Fibroblast of skin of left biceps (primary cell): Measurements from ENCODE around the gene ZBTB7C.

ENCODE experiments used
- DNase-seq, 2 experiments: peaks; one replicate each; pipeline ENCODE4 v3.0.0-alpha.2; 2013; ENCODE audit warnings: low read depth in 2 of 2

Gene ZBTB7C

DNA sequence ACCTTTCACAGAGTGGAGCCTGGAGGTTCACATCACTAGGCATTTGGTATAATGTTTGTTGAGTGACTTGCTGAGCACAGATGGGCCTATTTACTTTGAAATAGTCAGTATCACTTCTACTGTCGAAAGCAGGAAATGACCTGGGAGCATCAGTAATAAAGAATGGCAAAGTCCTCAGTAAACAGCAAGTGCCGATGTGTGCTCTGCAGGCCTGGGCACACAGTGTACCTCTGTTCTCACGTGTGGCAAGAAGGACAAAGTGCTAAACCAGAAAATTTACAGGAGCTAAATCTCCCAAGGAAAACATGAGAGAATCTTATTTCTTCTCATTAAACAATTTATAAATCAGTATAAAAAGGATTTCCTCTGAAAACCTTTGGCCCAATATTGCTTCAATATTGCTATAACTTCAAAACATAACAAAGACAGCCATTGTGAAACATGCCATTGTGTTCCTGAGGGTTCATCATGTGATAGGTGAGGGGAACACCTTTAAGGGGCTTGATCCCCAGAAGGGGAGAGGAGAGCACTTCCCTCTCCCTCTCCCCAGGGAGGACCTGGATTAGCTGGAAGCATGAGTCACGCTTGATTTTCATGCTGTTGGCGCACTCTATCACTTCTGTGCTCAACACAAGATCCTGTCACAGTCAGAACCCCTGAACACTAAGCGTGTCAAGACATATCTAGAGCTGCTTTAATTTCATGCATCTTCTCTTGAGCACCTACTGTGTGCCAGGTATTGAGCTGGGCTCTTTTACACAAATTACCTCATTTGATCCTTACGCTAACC lies 347.2 kb downstream of the ZBTB7C start:
- no peak for DNase-seq

GRCh38 chr18:48060970-48061369 lies 348.2 kb downstream of the ZBTB7C start:
- no peak for DNase-seq

DNA sequence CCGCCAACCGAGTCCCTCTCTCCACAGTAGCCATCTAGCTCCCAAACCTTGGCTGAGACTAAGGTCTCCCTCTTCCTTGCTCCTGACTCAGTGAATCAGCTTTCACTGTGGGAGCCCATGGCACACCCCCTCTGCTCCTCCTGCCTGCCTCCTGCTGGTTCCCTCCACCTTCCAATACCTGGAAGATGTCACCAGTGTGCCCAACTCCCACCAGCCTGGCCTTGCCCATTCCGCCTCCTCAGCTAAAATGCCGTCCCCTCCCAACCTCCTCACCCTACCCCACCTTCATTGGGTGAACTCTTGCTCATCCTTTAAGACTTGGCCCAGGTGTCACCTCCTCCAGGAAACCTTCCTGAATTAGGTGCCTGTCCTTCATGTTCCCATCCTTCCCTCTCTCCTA lies 348.8 kb downstream of the ZBTB7C start:
- DNase-seq: no peak

DNA sequence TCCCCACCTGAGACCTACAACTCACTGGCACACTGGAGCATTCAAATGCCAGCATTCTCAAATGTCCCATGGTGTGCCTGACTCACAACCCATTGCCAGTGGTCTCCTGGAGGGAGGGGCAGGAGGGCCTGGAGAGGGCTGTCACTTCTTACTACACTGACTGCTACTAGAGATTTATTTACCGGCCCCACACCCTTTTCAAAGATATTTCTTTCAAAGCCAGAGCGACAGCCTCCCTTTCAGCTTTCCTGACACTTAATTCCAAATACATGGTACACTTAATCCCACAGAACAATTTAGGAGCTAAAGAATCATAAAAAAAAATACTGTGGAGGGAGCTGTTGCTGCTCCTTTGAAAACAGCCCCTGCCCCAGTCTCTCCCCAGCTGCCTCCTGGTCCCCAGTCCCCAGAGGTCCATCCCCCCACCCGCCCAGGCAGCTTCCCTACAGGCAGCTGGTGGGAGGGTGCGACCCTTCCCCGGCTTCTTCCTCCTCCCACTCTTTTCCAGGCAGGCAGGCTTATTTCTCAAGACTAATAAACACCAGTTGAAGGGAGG lies 349.6 kb downstream of the ZBTB7C start:
- DNase-seq: no peak

GRCh38 chr18:48058486-48058885 lies 350.7 kb downstream of the ZBTB7C start:
- DNase-seq: no peak

DNA sequence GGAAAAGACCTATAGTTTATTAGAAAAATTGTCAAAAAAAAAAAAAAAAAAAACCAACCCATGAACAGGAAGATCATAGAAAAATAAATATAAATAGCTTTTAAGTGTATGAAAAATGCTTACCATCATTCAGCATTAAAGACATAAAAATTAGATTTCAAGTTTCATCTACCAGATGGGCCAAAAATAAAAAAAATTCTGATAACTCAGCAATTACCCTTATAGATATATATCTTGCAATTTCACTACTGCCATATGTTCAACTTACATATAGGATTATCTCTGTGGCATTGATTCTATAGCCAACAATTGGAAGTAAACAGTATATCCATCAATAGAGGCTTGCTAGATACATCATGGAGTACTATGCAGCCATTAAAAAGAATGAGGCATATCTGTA lies 352.2 kb downstream of the ZBTB7C start:
- DNase-seq: no peak

DNA sequence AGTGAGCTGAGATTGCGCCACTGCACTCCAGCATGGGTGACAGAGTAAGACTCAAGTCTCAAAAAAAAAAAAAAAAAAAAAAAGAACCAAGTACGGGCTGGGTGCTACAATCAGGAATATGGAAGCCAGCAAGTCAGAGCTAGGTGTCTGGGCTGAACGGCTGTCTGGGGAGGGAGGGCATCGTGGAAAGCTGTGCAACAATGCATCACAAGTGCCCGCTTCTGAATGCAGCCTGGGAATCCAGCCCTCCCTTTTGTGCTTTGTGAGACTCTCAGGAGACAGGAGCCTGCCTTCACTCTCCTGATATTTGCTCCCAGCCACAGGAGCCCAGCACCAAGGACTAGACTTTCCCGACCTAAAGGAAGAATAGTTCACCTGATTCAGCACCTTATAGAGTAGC lies 353.8 kb downstream of the ZBTB7C start:
- no peak for DNase-seq

- DNase-seq: no peak
These were observed 355.0 kb downstream of the ZBTB7C start for GRCh38 chr18:48053881-48054816.

DNA sequence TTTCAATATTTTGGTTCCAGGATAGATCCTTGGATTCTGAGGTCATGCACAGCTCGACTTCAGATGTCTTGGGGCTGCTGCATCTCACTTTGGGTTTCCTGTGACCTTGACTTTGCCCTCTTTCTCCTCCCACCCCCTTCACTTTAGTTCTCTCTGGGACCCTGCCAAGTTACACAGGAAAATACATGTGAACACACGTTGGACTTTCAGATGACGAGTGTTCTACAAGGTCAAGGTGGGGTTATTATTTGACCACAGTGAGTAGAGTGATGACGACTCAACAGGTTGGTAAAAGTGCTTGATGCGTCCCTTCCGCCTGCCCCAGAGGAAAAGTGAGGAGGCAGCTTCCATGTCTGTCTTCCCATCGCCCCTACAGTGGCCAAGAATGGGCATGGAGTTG lies 356.3 kb downstream of the ZBTB7C start:
- DNase-seq: no peak

GRCh38 chr18:48051945-48052840 lies 357.0 kb downstream of the ZBTB7C start:
- DNase-seq: no peak

DNA sequence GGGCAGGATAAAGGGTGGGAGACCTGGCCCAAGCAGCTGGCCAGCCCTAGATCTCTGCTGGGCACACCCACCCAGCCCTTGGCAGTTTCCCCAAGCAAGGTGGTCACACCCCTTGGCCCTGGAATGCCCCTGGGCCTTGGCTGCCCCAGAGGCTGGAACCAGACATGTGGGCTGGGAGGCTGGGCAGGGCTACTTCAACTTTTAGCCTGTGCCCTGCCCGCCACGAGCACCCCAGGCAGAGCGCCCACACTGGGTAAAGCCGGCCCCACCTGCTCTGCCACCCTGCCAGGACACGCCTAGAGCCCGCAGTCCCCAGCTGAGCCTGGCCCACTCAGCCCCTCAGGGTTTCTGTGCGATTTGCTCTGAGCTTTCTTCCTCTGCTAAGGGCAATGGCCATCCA lies 359.0 kb downstream of the ZBTB7C start:
- no peak for DNase-seq

- DNase-seq: no peak
These were observed 359.4 kb downstream of the ZBTB7C start for GRCh38 chr18:48049757-48050156.

DNA sequence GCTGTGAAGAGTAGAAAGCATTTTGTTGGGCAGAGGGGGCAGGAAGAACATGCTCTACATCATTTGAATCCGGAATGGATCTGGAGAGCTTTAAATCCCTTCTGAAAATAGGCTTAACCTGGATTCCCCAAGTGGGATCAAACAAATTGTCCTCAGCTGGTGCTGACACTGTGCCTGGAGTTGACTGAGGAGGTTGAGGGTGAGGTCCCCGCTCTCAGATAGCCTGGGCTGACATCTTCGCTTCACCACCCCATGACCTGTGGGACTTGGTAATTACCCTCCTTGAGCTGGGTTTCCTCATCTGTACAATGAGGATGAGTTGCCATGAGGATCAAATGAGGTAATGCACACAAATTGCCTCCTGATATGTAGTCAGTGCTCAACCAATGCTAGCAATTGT lies 360.9 kb downstream of the ZBTB7C start:
- no peak for DNase-seq

DNA sequence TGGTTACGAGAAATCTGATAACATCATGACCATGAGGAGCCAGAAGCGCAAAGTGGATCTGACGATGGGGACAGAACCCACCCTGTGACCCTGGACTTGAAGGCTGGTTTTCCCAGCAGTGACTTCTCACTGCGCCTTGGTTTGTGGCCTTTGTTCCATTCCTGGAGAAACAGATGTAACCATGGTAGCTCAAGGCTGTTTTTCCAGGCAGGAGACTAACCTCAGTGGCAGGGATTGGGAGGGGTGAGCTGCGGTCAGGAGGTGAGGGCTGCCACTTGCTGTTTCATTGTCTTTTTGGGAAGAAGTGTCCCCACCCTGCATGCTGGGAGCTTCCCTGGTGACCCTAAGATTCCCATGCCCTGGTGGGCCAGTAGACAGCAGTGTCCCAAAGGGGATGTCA lies 362.3 kb downstream of the ZBTB7C start:
- DNase-seq: no peak

DNA sequence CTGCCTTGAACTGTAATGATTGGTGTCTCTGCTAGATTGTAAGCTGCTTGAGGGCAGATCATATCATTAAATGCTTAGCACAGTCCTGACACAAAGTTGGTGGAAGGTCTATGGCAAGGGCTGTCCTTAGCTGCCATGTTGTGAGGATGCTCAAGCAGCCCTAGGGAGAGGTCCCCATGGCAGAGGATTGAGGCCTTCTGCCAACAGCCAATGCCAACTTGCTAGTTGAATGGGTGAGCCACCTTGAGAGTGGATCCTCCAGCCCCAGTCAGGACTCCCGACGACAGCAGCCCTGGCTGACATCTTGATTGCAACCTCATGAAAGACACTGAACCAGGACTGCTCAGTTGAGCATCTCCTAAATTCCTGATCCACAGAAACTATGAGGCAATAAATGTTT lies 363.4 kb downstream of the ZBTB7C start:
- DNase-seq: no peak

DNA sequence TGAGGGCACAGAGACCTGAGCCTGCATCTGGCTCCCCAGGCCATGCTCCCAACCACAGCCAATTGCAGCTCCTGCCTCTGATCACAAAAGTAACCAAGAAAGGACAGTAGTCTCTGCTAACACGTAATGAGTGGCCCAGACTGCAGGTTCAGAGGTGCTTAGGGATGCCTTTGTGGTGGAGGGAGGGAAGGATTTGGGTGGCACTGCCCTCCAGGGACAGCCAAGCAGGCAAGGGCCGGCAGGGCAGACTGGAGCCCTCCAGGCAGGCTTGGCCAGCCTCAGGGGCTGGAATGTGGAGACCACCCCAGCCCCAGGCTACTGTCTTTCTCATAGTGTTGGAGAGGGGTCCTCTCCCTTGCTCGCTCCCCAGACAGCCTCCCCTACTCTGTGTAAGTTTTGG lies 364.2 kb downstream of the ZBTB7C start:
- DNase-seq: no peak

DNA sequence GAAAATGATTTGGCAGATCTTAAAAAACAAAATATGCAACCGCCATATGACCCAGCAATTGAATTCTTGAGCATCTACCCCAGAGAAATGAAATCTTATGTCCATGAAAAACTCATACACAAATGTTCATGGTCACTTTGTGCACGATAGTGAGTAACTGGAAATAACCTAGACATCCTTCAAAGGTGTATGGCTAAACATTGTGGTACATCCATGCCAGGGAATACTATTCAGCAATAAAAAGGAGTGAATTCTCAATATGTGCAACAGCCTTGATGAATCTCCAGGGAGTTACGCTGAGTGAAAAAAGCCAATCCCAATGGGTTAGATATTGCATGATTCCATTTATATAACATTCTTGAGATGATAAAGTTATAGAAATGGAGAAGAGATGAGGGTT lies 366.0 kb downstream of the ZBTB7C start:
- no peak for DNase-seq

DNA sequence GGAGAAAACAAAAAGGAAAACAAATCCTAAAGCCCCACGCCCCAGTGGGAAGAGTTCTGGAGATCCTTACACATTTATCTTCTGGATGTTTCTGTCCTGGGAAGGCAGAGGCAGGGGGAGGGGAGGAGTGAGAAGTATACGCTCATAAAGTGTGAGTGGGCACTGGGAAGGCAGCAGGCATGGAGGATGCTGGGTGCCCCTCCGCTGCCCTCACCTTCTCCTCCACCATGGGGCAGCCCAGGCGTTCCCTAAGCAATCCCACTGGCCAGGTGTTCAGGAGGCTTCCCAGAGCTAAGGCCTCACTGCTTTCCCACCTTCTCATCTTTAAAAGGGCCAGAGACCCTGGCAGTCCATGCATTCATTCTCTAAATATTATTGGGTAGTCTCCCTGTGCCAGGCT lies 366.8 kb downstream of the ZBTB7C start:
- DNase-seq: no peak

DNA sequence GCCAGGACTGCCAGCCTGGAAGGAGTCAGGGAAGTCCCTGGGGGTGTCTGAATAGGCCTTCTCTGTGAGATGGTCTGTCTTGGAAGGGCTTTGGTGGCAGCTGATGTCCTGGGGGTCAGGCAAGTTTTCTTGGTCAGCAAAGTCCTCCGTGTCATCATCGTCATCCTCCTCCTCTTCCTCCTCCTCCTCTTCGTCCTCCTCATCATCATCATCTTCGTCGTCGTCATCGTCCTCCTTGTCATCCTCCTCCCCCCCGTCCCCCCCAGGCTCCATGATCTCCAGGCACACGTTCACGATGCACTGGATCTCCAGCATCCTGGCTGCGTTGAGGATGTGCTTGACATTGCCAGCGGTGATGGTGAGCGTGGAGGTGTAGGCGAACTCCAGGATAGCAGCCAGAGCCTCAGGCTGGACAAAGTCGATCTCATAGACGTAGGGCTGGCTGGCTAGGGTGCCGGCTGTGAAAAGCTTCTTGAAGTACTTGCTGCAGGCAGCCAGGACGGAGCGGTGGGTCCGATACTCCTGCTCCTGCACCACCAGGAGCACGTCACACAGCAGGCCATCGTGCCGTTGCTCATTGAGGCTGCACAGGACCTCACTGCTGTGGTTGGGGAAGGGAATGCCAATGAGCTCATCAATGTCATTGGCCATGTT lies 368.6 kb downstream of the ZBTB7C start:
- DNase-seq: no peak

DNA sequence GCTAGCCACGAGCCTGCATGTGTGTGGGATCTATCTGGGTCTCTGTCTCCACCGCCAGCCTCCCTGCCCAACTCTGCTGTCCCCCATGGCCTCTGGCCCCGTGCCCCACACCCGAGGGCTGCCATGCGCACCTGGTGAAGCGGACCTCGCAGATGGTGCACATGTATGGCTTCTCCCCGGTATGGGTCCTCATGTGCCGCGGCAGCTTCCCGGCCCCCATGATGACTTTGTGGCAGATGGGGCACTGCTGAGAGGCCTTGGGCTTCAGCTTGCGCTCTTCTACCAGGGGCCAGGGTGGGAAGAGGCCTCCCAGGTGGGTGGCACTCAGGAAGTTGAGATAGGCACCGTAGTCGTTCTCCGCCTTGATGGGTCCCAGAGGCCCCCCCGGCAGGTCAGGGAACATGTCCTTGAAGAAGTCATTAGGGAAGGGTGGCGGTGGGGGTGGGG lies 369.4 kb downstream of the ZBTB7C start:
- DNase-seq: no peak

- no peak for DNase-seq
These were observed 370.5 kb downstream of the ZBTB7C start for GRCh38 chr18:48038636-48039035.
